Left kidney (tissue), 1 donor: ENCODE measurements around the gene SLX1B. TPM values are rescaled to one million over a fixed set of nuclear protein-coding genes. Genes with fewer than 3 reads are reported as not detected.

Experiments
- polyA plus RNA-seq: library from polyadenylated mRNA; unstranded; fragments of 120-200 nt; gene quantifications from one replicate; pipeline ENCODE4 v1.2.1, GENCODE V29; 2013; ENCODE audit not compliant: insufficient read length

SLX1B gene
- polyA plus RNA-seq, 1 donor = 8.1 TPM

Other genes starting within 250 kb of the SLX1B start
- 3.3 TPM for gene NPIPB11, start 47.8 kb upstream of the SLX1B start, polyA plus RNA-seq
- gene BOLA2, start 182 bp upstream of the SLX1B start, polyA plus RNA-seq = 7.5 TPM
- gene SULT1A4, start 5.4 kb downstream of the SLX1B start, polyA plus RNA-seq = 28.7 TPM
- 97.6 TPM for gene NPIPB12, start 51.9 kb downstream of the SLX1B start, polyA plus RNA-seq
- 2.0 TPM for gene SPN, start 208.7 kb downstream of the SLX1B start, polyA plus RNA-seq
- gene QPRT, start 224.6 kb downstream of the SLX1B start, polyA plus RNA-seq = 148 TPM